Cardiac muscle cell (in vitro differentiated cells and primary cell): ENCODE data around the gene TMEM11. TPM values are rescaled to one million over a fixed set of nuclear protein-coding genes. Genes with fewer than 3 reads are reported as not detected.

Source experiments
- DNase-seq, 2 donors: peaks; one replicate each; pipeline versions ENCODE4 v3.0.0 to v3.0.0-alpha.2; 2010 to 2017; ENCODE audit warnings: low read depth in 1 of 2, low spot score in 1 of 2
- H3K27ac ChIP-seq: fragments of 200-600 bp; sonication (generic); 2 replicates; pipeline ENCODE4 v1.5.1; 2016
- H3K27me3 ChIP-seq: fragments of 200-600 bp; sonication (generic); 2 replicates; pipeline ENCODE4 v1.6.0; 2016; ENCODE audit warnings: control low read depth
- H3K36me3 ChIP-seq: fragments of 200-600 bp; sonication (generic); 2 replicates; pipeline ENCODE4 v1.5.1; 2016; ENCODE audit warnings: control low read depth
- H3K4me1 ChIP-seq: fragments of 200-600 bp; sonication (generic); 2 replicates; pipeline ENCODE4 v1.8.1; 2017; ENCODE audit warnings: low read depth, mild to moderate bottlenecking, mixed run types
- H3K4me3 ChIP-seq: fragments of 200-600 bp; sonication (generic); 2 replicates; pipeline ENCODE4 v1.5.1; 2016; ENCODE audit warnings: mild to moderate bottlenecking
- H3K9me3 ChIP-seq: fragments of 200-600 bp; sonication (generic); 2 replicates; pipeline ENCODE4 v1.5.1; 2017; ENCODE audit warnings: low read depth, mild to moderate bottlenecking, control low read depth
- CTCF ChIP-seq: IDR thresholded peaks from 2 replicates; pipeline ENCODE4 v1.5.1; 2012; ENCODE audit warnings: low read depth, mild to moderate bottlenecking, low read length
- polyA plus RNA-seq: library from polyadenylated mRNA; unstranded; fragments of >200 nt; fragmentation: Nextera tagmentation; extraction: Ambion mirVana; gene quantifications from 2 replicates; pipeline ENCODE4 v1.2.1, GENCODE V29; 2016
- total RNA-seq: library from RNA; depleted of rRNA; stranded (reverse); fragments of >200 nt; gene quantifications from 2 replicates; pipeline ENCODE4 v1.2.3, GENCODE V29; 2016

Gene TMEM11
- total RNA-seq = 37.9 and 42.9 TPM in 2 replicates
- polyA plus RNA-seq = 91.0 and 92.2 TPM in 2 replicates

GRCh38 chr17:21214015-21214776 lies at the start of gene TMEM11:
TMEM11 (minus strand) TSS chr17:21214161; CDS start chr17:21214152, 9 bp downstream.
- DNase-seq = peak; percentile 97
- peak within 1 kb of the TSS; percentile 98 for H3K4me3 ChIP-seq
- H3K4me1 ChIP-seq = peaks cover 22% of the 10 kb centered on the region
- H3K27ac ChIP-seq = peak within 1 kb of the TSS; percentile 100
- no peaks in the 10 kb centered on the region for H3K9me3 ChIP-seq
- no peaks in the 10 kb centered on the region for H3K36me3 ChIP-seq
- TF ChIP-seq CTCF = no peak
- H3K27me3 ChIP-seq = no peaks in the 10 kb centered on the region

- peak in 1 of 2 donors; percentile 49 for DNase-seq
These were observed 49.4 kb upstream of the TMEM11 start for GRCh38 chr17:21263376-21263775.

GRCh38 chr17:21262259-21262993 lies 48.5 kb upstream of the TMEM11 start:
- no peaks in the 10 kb centered on the region for H3K36me3 ChIP-seq
- no peaks in the 10 kb centered on the region for H3K4me1 ChIP-seq
- no peak for TF ChIP-seq CTCF
- H3K4me3 ChIP-seq = no peak overlapping the region
- DNase-seq = no peak
- no peaks in the 10 kb centered on the region for H3K9me3 ChIP-seq
- H3K27ac ChIP-seq = no peak overlapping the region
- no peaks in the 10 kb centered on the region for H3K27me3 ChIP-seq

More at GRCh38 chr17:21263376-21263775, 49.4 kb upstream of the TMEM11 start:
- Histone ChIP-seq H3K36me3 (no peaks in the 10 kb centered on the region), H3K27me3 (no peaks in the 10 kb centered on the region), H3K27ac (no peak overlapping the region), H3K4me3 (no peak overlapping the region), H3K9me3 (no peaks in the 10 kb centered on the region), H3K4me1 (no peaks in the 10 kb centered on the region)
- TF ChIP-seq CTCF = no peak

- Histone ChIP-seq H3K36me3 (no peaks in the 10 kb centered on the region), H3K27ac (no peak overlapping the region), H3K4me3 (no peak overlapping the region), H3K9me3 (no peaks in the 10 kb centered on the region), H3K4me1 (no peaks in the 10 kb centered on the region), H3K27me3 (no peaks in the 10 kb centered on the region)
- no peak for TF ChIP-seq CTCF
- DNase-seq = no peak
These were observed 44.6 kb upstream of the TMEM11 start for GRCh38 chr17:21258593-21258992.

GRCh38 chr17:21253646-21254441 lies 39.9 kb upstream of the TMEM11 start:
- H3K27me3 ChIP-seq = no peaks in the 10 kb centered on the region
- TF ChIP-seq CTCF = no peak
- H3K4me1 ChIP-seq = peaks cover 2% of the 10 kb centered on the region
- peak overlapping the region; percentile 84 for H3K27ac ChIP-seq
- H3K4me3 ChIP-seq = peak overlapping the region; percentile 48
- no peaks in the 10 kb centered on the region for H3K9me3 ChIP-seq
- no peaks in the 10 kb centered on the region for H3K36me3 ChIP-seq
- DNase-seq = no peak
